OCI-LY7 (cell line): Measurements from ENCODE around the gene ACTA2. TPM values are rescaled to one million over a fixed set of nuclear protein-coding genes. Genes with fewer than 3 reads are reported as not detected.

Experiments used
- BruUV-seq: library from RNA; stranded (reverse); fragments of 400-500 nt; replicated peaks from 2 replicates; lab custom pipeline; 2021; lab: Mats Ljungman, UMichigan
- CTCF ChIA-PET: fragments of 300-600 bp; sonication (Branson Sonifier 250); formaldehyde crosslinking; loops from one replicate; lab custom pipeline; 2022; ENCODE audit warnings: antibody characterized with exemption; ENCODE audit not compliant: unreplicated experiment; lab: Charles Lee
- POLR2A ChIA-PET: fragments of 300-600 bp; sonication (Branson Sonifier 250); formaldehyde crosslinking; loops from one replicate; lab custom pipeline; 2022; ENCODE audit warnings: antibody characterized with exemption; lab: Charles Lee
- DNase-seq: peaks from one replicate; pipeline ENCODE4 v3.0.0-alpha.2; 2015; ENCODE audit warnings: low spot score
- H2AFZ ChIP-seq: fragments of 200-600 bp; sonication (generic), shearing (Covaris generic); 2 replicates; pipeline ENCODE4 v1.6.1; 2014; ENCODE audit warnings: mild to moderate bottlenecking, antibody characterized with exemption, low read length, moderate library complexity
- H3K27ac ChIP-seq: fragments of 200-600 bp; sonication (generic); 2 replicates; pipeline ENCODE4 v1.5.1; 2014; ENCODE audit warnings: mixed run types, low read depth, mild to moderate bottlenecking, moderate library complexity, low read length, inconsistent platforms; ENCODE audit not compliant: poor library complexity, severe bottlenecking
- H3K36me3 ChIP-seq: fragments of 200-600 bp; sonication (generic); 2 replicates; pipeline ENCODE4 v1.6.1; 2014; ENCODE audit warnings: mild to moderate bottlenecking, antibody characterized with exemption, low read length, moderate library complexity, mixed read lengths; ENCODE audit not compliant: insufficient read depth
- H3K4me1 ChIP-seq: fragments of 200-600 bp; sonication (generic); 2 replicates; pipeline ENCODE4 v1.5.1; 2014; ENCODE audit warnings: mild to moderate bottlenecking, low read length; ENCODE audit not compliant: insufficient read depth, poor library complexity, severe bottlenecking
- H3K4me2 ChIP-seq: fragments of 200-600 bp; sonication (generic); 2 replicates; pipeline ENCODE4 v1.6.1; 2014; ENCODE audit warnings: mild to moderate bottlenecking, low read length
- H3K4me3 ChIP-seq: fragments of 200-600 bp; sonication (generic); 2 replicates; pipeline ENCODE4 v1.5.1; 2014; ENCODE audit warnings: mild to moderate bottlenecking, low read depth, low read length; ENCODE audit not compliant: poor library complexity, severe bottlenecking
- H3K79me2 ChIP-seq: fragments of 200-600 bp; sonication (generic); 2 replicates; pipeline ENCODE4 v1.6.1; 2016; ENCODE audit warnings: low read depth, mild to moderate bottlenecking, low read length, moderate library complexity, mixed read lengths; ENCODE audit not compliant: insufficient read depth
- H3K9me2 ChIP-seq: fragments of 200-600 bp; sonication (generic); 2 replicates; pipeline ENCODE4 v1.6.1; 2016; ENCODE audit warnings: mild to moderate bottlenecking, low read length, mixed read lengths; ENCODE audit not compliant: insufficient read depth
- H3K9me3 ChIP-seq: fragments of 200-600 bp; sonication (generic); 2 replicates; pipeline ENCODE4 v1.6.1; 2014; ENCODE audit warnings: mild to moderate bottlenecking, mixed run types, low read length, mixed read lengths
- H4K20me1 ChIP-seq: fragments of 200-600 bp; sonication (generic); 2 replicates; pipeline ENCODE4 v1.6.1; 2014; ENCODE audit warnings: mild to moderate bottlenecking, antibody characterized with exemption, low read length, moderate library complexity, mixed read lengths; ENCODE audit not compliant: insufficient read depth
- EZH2phosphoT487 ChIP-seq: fragments of 200-600 bp; sonication (generic); IDR thresholded peaks from 2 replicates; pipeline ENCODE4 v1.6.1; 2018; ENCODE audit warnings: low read depth, borderline replicate concordance, mild to moderate bottlenecking, mixed run types, antibody characterized with exemption, low read length, moderate library complexity, mixed read lengths
- intact Hi-C: fragments of 100-400 bp; cut with micrococcal nuclease; formaldehyde crosslinking; loops from one replicate; pipeline ENCODE4 v1.10.0; 2022; ENCODE audit not compliant: unreplicated experiment
- total RNA-seq, 2 experiments: library from RNA; depleted of rRNA in 1 of 2; stranded (reverse); fragments of >200 nt in 1 of 2; shearing (Covaris generic) in 1 of 2; gene quantifications; 2 replicates each; pipeline ENCODE4 v1.2.3, GENCODE V29; 2014 to 2022
- TF ChIP-seq, protein P1 (sequence below): fragments of 200-600 bp; sonication (generic); conservative IDR thresholded peaks from 2 replicates; pipeline ENCODE4 v1.5.1; 2014; ENCODE audit warnings: mild to moderate bottlenecking, antibody characterized with exemption, low read length, moderate library complexity, mixed read lengths

The ACTA2 gene
- total RNA-seq, 2 experiments from 2014 or later = 1.4 to 3.3 TPM

GRCh38 chr10:88920198-88920597, 32.4 kb downstream of the ACTA2 start:
- no peak overlapping the region for H3K27ac ChIP-seq
- no peaks in the 10 kb centered on the region for H3K9me3 ChIP-seq
- H3K79me2 ChIP-seq = no peaks in the 10 kb centered on the region
- intact Hi-C loops = no loop called here
- no peaks in the 10 kb centered on the region for H3K4me1 ChIP-seq
- no peak for DNase-seq
- peaks cover 88% of the 10 kb centered on the region for H3K36me3 ChIP-seq
- H3K4me2 ChIP-seq = no peak overlapping the region
- H4K20me1 ChIP-seq = no peaks in the 10 kb centered on the region
- BruUV-seq = no TSS peak
- ChIA-PET CTCF (no interaction called here), POLR2A (interaction anchor here (1.2 to 1.5 kb wide), 3 partner anchors 10 to 1115 kb away, joined by 3 read pairs; no protein-coding TSS in a partner anchor)
- no peak for TF ChIP-seq EZH2phosphoT487
- TF ChIP-seq, protein P1, sequence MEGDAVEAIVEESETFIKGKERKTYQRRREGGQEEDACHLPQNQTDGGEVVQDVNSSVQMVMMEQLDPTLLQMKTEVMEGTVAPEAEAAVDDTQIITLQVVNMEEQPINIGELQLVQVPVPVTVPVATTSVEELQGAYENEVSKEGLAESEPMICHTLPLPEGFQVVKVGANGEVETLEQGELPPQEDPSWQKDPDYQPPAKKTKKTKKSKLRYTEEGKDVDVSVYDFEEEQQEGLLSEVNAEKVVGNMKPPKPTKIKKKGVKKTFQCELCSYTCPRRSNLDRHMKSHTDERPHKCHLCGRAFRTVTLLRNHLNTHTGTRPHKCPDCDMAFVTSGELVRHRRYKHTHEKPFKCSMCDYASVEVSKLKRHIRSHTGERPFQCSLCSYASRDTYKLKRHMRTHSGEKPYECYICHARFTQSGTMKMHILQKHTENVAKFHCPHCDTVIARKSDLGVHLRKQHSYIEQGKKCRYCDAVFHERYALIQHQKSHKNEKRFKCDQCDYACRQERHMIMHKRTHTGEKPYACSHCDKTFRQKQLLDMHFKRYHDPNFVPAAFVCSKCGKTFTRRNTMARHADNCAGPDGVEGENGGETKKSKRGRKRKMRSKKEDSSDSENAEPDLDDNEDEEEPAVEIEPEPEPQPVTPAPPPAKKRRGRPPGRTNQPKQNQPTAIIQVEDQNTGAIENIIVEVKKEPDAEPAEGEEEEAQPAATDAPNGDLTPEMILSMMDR = no peak
- no peak overlapping the region for H3K4me3 ChIP-seq
- H2AFZ ChIP-seq = no peak overlapping the region
- H3K9me2 ChIP-seq = no peaks in the 10 kb centered on the region

- H3K4me1 ChIP-seq = no peaks in the 10 kb centered on the region
- no peak overlapping the region for H2AFZ ChIP-seq
- H3K9me3 ChIP-seq = no peaks in the 10 kb centered on the region
- DNase-seq = no peak
- H3K27ac ChIP-seq = no peak overlapping the region
- H3K9me2 ChIP-seq = no peaks in the 10 kb centered on the region
- intact Hi-C loops = no loop called here
- no TSS peak for BruUV-seq
- no peaks in the 10 kb centered on the region for H3K79me2 ChIP-seq
- peaks cover 84% of the 10 kb centered on the region for H3K36me3 ChIP-seq
- ChIA-PET CTCF (no interaction called here), POLR2A (interaction anchor here (0.6 kb wide), 1 partner anchor 74 kb away, joined by 3 read pairs; no protein-coding TSS in a partner anchor)
- H3K4me2 ChIP-seq = no peak overlapping the region
- TF ChIP-seq, protein P1 = no peak
- no peak for TF ChIP-seq EZH2phosphoT487
- no peak overlapping the region for H3K4me3 ChIP-seq
- H4K20me1 ChIP-seq = no peaks in the 10 kb centered on the region
Observed at GRCh38 chr10:88919041-88919440, 33.5 kb downstream of the ACTA2 start.

DNA sequence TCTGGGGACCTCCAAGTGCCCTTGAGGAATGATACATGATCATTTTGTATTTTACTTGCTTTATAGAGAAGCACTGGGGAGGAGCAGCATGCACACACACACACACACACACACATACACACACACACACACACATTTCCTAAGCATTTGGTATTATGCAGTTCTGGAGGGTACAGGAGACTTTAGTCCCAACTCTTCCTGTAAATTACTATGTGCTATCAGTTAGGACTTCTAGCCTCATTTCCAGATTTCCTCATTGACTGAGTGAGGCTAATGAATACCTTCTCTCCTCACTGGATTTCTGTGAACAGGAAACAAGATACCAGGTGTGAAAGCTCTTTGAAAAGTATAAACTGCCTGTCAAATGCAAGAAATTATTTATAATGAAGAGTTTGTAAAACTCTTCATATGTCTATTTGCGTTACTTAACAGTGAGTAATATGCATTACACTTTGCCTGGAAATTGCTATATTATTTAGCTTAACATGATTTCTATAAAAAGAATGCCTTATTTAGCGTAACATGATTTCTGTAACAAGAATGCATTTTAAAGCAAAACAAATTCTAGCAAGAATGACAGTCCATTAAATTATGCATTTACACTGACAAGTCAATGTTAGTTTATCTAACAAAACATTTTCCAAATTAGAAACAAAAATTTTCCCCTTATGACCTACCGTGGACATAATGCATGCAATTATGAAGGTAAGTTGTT, 34.2 kb downstream of the ACTA2 start:
- Histone ChIP-seq H3K9me2 (no peaks in the 10 kb centered on the region), H3K4me2 (no peak overlapping the region), H3K9me3 (no peaks in the 10 kb centered on the region), H3K27ac (no peak overlapping the region), H3K36me3 (peaks cover 83% of the 10 kb centered on the region), H4K20me1 (no peaks in the 10 kb centered on the region), H2AFZ (no peak overlapping the region), H3K4me1 (no peaks in the 10 kb centered on the region), H3K79me2 (no peaks in the 10 kb centered on the region), H3K4me3 (no peak overlapping the region)
- ChIA-PET CTCF (no interaction called here), POLR2A (interaction anchor here (0.6 kb wide), 1 partner anchor 75 kb away, joined by 3 read pairs; no protein-coding TSS in a partner anchor)
- no peak for DNase-seq
- no TSS peak for BruUV-seq
- intact Hi-C loops = no loop called here
- TF ChIP-seq EZH2phosphoT487 = no peak
- TF ChIP-seq, protein P1 = no peak
